H54 (cell line): ENCODE results near the gene CHD9.
"Not testable (repeated sequence)": the region's sequence is repeated elsewhere in the genome, so short reads cannot be mapped to it uniquely, and the experiment has no call there.

Experiments
- DNase-seq: peaks from one replicate; pipeline ENCODE4 v3.0.0; 2011; ENCODE audit warnings: low spot score, mixed read lengths; ENCODE audit not compliant: insufficient read length
- FAIRE-seq: peaks from 3 replicates; lab custom pipeline; 2011; peaks lifted over from hg19 to GRCh38; lab: Jason Lieb, UNC
- POLR2A ChIP-seq: IDR thresholded peaks from 2 replicates; pipeline ENCODE4 v1.6.1; 2011; ENCODE audit warnings: low read depth, mild to moderate bottlenecking, low read length

The CHD9 gene, protein sequence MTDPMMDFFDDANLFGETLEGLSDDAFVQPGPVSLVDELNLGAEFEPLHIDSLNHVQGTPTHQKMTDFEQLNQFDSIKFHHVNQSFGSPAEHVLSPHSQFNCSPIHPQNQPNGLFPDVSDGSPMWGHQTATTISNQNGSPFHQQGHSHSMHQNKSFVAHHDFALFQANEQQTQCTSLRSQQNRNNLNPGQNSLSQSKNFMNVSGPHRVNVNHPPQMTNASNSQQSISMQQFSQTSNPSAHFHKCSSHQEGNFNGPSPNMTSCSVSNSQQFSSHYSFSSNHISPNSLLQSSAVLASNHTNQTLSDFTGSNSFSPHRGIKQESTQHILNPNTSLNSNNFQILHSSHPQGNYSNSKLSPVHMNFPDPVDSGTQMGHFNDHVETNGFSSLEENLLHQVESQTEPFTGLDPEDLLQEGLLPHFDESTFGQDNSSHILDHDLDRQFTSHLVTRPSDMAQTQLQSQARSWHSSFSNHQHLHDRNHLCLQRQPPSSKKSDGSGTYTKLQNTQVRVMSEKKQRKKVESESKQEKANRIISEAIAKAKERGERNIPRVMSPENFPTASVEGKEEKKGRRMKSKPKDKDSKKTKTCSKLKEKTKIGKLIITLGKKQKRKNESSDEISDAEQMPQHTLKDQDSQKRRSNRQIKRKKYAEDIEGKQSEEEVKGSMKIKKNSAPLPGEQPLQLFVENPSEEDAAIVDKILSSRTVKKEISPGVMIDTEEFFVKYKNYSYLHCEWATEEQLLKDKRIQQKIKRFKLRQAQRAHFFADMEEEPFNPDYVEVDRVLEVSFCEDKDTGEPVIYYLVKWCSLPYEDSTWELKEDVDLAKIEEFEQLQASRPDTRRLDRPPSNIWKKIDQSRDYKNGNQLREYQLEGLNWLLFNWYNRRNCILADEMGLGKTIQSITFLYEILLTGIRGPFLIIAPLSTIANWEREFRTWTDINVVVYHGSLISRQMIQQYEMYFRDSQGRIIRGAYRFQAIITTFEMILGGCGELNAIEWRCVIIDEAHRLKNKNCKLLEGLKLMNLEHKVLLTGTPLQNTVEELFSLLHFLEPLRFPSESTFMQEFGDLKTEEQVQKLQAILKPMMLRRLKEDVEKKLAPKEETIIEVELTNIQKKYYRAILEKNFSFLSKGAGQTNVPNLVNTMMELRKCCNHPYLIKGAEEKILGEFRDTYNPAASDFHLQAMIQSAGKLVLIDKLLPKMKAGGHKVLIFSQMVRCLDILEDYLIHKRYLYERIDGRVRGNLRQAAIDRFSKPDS (N-terminal part only)

GRCh38 chr16:53054670-53055485 lies at the start of gene CHD9:
Gene CHD9 (plus strand): TSS chr16:53054991. CDS start chr16:53156090, 101,099 bp downstream.
- FAIRE-seq (no peak), DNase-seq (peak; percentile 74)
- peak; percentile 18; the same call in 1 of the 2 replicates for TF ChIP-seq POLR2A

DNA sequence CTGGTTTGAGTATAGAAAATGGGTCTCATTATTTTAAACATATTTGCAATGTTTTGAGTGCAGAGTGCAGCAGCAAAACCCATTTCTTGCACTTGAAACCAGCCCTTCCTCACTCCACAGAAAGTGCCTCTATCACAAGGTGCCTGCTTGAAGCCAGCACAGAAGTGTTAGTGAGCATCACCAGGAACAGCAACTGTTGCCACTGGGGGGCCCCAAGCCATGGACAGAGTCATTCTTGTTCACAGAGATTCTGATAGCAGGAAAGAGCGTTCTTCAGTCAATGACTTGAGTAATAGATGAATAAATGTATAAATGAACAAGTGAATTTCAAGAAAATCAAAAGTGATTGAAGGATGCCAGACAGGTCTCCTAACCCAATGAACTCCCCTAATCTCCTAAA lies 47.7 kb upstream of the CHD9 start:
- no peak for TF ChIP-seq POLR2A
- FAIRE-seq, result no peak
- DNase-seq, result no peak

DNA sequence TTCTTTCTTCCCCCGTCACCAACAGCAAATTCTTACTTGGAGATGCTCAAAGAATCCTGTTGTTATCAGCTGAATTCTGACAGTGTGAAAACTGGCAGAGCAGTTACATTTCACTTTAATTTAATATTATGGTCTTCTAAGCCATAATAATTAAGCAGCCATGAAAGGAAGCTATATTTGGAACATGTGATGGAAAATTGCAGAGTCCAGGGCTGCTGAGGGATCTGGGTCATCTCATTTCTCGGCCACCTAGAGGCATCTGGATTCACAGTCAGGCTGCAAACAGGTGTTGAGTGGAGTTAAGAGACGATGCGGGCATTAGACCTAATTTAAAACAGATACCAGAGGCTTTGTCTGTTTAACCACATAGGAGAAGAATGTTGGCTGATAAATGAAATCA lies 40.5 kb upstream of the CHD9 start:
- FAIRE-seq (no peak), DNase-seq (no peak)
- no peak for TF ChIP-seq POLR2A

DNA sequence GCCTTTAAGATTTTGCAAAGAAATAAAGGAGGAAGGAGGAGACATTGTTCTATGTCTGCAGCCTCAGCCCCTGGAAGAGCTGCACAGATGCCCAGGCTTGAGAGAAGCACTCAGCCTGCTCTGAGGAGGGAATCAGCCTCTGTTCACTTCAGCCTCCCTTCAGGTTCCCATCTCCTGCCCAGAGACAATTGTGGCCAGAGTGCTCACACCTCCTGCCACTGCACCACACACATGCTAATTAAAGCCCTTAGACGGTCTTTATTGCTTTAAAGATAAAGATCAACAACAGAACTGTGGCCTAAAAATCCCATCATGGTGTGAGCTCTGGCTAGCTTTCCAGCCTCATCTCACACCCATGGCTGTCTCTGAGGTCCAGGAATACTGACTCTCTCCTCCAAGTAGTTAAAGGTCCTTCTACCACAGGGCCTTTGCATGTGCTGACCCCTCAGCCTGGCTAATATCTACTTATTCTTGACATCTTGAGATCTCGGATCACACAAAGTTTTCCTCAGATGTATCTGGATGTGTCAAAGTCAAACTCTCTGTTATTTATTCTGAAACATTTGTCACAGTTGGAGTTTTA lies 35.9 kb upstream of the CHD9 start:
- DNase-seq, result no peak
- FAIRE-seq, result no peak
- no peak for TF ChIP-seq POLR2A

GRCh38 chr16:53022374-53022773 lies 32.4 kb upstream of the CHD9 start:
- peak; percentile 68 for FAIRE-seq
- TF ChIP-seq POLR2A, result no peak
- peak; percentile 57 for DNase-seq

- FAIRE-seq (no peak), DNase-seq (no peak)
- TF ChIP-seq POLR2A, result no peak
Measured at GRCh38 chr16:53024045-53024444, 30.7 kb upstream of the CHD9 start.

- no peak for TF ChIP-seq POLR2A
- DNase-seq, result no peak
- FAIRE-seq, result no peak
Measured at GRCh38 chr16:53029971-53030370, 24.8 kb upstream of the CHD9 start.

DNA sequence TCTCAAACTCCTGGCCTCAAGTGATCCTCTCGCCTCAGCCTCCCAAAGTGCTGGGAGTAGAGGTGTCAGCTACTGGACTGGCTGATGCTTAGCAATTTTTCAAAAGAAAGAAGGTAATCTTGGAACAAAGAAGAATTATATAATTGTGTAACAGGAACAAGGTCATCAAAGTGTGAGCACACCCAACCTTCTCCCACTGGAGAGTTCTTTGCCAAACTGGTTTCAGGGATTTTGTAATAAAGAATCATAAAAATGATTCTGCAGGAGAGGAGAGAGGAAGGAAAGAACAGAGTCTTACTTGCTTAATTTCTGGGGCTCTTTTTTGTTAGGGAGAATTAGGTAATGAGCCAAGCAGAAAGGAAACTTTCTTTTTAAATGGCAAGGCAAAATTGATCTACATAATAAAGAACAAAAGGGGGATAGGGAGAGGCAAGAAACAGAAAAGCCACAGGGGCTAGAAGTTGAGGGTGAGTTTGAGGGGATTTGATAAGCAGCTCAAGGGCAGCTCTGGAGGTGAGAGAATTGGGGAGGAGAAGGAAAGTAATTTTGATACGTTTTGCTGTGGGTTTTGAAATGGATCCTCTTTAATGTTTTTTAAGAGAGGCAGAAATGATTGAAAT lies 23.4 kb upstream of the CHD9 start:
- DNase-seq, result no peak
- TF ChIP-seq POLR2A, result no peak
- no peak for FAIRE-seq

GRCh38 chr16:53034306-53034705 lies 20.5 kb upstream of the CHD9 start:
- FAIRE-seq, result no peak
- TF ChIP-seq POLR2A, result no peak
- no peak for DNase-seq

GRCh38 chr16:53035176-53035942 lies 19.4 kb upstream of the CHD9 start:
- FAIRE-seq, result no peak
- DNase-seq, result no peak
- TF ChIP-seq POLR2A, result no peak

- TF ChIP-seq POLR2A, result no peak
- FAIRE-seq (no peak), DNase-seq (no peak)
Measured at GRCh38 chr16:53036066-53036465, 18.7 kb upstream of the CHD9 start.

GRCh38 chr16:53036711-53037110 lies 18.1 kb upstream of the CHD9 start:
- FAIRE-seq, DNase-seq: not testable (repeated sequence)
